Midbrain (tissue), 1 donor: ENCODE results near the gene RPL22.

ENCODE experiments used
- DNase-seq: peaks from one replicate; lab custom pipeline; 2025; lab: John Stamatoyannopoulos, UW

The RPL22 gene

GRCh38 chr1:6172549-6172948 is 26.8 kb downstream of the RPL22 start:
- DNase-seq, result no peak

DNA sequence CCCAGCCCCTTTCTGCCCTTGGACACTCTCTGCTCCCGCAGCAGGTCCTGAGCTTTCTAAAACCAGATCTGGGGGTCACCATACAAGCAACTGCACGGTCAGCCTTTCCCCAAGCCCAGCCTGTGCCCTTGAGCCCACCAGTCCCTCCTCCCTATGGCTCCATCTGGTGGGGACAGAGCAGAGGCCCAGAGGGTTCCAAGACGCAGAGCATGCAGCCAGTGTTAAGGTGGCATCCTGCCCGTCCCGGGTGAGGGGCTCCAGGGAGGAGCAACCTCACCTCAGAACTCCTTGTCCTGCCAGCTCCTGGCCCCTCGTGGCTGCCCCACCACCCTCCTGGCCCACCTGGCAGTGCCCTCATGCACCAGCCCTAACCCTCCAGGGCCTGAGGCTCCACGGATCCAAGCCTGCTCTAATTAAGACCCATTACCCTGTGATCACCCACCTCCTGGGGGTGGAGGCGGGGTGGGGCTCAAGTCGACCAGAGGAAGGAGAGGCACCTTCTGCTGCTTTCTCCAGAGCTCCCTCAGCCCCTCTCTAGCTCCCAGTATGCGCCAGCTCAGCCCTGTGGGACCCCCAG is 27.8 kb downstream of the RPL22 start:
- DNase-seq, result no peak

DNA sequence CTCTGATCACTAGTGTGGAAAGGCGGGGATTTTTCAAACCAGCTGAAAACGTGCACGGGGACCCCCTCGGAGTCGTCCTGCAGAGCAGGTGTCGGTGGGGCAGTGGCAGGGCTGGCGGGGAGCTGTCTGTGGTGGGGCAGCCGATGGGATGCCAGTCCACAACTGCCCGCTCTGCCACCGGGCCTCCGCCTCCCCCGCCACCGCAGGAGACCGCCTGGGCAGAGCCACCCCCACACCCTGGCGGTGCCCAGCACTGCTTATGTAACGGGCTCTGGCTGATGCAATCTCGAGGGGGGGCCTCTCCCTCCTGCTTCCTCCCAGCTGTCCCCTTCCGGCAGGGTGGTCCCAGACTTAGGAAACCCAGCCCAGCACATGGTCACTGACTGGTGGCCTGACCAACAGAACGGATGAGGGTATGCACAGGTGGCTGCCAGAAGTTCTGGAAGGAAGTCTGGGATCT is 28.6 kb downstream of the RPL22 start:
- DNase-seq, result no peak

DNA sequence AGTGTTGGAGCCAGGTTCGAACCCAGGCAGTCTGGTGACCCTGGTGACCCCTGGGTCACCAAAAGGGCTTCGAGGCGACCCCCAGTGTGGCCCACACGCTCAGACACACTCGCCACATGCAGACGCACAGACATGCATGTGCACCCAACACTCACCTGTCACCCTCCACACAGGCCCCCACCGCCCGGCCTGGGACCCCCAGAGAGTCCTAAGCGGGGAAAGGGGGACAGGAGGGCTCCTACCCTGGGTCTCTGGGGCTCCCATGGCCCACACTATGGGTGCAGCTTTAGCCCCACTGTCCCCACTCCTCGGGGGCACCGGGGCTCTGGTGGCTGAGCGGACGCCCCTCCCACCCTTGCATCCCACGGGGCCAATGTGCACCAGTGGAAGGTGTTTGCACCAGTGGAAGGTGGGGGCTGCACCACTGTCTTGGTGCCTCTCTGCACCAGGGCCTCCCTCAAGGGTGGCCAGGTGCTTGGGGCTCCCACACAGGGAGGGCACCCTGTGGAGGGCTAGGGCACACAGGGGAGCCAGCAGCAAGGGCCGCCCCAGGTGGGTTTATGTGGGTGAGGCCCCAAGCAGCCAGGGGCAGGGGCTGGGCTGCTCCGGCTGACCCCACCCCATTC is 29.2 kb downstream of the RPL22 start:
- DNase-seq, result no peak

- DNase-seq, result no peak
These were observed 30.3 kb downstream of the RPL22 start for GRCh38 chr1:6168947-6169586.

DNA sequence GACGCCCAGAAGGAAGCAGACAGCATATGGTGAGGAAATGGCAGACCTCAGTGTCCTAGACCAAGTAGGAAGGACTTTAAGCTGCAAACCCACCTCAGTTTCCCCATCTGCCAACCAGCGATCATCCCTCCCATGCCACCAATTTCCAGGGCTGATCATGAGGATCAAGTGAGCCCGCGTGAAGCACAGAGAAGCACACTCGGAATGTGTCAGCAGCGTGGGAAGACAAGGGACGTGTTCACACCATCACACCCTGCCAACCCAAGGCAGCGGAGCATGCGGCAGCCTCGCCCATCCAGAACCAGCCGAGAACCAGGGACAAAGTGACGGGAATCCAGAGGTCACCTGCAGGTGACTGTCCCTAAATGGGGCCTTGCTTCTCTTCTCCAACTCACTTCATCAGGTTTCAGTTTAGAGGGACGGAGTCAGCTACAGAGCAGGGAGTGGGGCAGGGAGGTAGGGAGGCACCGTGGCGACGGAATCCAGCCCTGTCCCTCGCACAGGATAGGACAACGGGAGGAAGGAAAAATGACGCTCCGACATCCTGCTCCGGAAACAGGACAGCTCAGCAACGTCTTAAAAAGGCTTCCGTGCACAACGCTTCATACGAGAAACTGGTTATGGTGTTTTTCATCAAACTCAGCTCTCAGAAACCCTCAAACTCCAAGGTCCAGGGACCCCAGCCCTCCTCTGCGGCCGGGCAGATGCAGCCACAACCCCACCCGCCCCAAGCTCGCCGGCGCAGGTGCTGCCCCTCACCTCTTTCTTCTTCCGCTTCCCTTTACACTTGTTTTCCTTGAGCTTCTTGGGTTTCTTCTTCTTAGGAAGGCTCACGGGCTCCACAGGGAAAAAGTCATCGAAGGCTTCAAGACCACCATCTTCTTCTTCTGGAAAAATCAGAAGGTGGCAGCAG is 31.7 kb downstream of the RPL22 start:
- no peak for DNase-seq

DNA sequence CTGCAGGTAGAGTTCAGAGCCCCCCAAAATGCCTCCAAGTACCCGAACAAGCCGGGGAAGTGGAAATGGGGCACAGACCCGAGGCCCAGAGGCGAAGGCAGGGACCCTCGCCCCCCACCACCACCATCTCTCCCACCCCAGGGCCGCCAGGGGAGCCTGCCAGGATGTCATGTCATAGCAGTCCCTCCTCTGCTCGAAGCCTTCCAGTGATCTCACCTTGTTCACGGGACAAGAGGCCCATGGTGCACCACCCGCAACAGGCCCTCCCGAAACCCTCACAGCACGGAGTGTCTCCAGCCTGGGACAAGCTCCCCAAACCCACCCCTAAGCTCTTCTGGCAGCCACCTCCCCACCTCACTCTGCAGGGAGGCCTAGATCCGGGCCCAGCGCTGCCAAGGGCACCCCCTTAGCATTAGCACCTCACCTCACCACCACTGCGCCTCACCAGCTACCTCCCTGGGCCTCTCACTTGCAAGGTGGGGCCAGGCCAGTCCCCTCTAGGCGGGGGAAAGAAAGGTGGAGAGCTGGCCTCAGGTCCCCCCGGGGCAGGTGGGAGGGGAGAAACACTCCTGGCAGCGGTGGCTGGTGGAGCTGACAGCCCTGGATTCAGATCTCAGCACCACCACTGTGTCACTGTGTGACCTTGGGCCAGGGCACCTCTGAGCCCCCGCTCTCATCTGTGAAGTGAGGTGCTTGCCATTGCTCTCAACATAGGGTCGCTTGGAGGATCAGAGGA is 32.6 kb downstream of the RPL22 start:
- no peak for DNase-seq

DNA sequence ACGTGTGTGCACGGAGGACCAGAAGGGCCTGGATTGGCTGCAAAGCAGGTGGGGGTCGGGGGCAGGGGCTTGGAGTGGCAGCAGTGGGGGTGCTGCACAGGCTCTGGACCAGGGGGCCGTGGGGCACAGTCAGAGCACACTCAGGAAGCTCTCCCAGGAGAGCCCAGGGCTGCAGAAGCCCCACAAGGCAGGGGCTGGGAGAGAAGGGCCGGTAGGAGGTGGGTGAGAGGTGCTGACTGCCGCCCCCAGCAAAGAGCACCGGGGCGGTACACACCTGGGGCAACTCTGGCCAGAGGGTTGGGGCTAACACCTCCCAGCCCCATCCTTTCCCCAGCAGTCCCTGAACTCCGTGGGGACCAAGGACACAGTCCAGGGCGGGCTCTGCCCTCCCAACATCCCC is 33.2 kb downstream of the RPL22 start:
- DNase-seq, result no peak

DNA sequence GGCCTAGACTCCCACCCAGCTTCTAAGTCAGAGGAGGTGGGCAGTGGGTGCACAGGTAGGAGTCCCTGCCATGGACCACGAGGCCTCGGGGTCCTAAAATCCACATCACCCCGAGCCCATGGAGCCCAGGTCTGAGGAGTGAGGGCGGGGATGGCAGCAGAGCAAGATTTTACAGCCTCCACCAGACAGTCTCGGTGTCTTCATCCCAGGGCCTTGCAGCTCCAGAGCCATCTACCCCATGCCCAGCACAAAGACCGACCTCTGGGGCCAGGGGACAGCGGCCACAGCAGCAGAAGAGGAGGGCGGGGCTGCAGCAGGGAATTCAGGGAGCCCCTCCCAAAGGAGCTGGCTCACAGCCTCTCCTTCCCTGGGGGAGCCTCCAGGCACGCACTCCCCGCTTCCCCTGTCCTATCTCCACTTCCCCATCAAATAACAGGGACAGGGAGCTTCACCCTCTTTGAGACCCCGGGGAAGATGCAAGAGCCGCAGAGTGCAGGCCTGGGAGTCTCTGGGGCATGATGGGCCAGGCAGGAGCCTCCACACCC is 33.9 kb downstream of the RPL22 start:
- DNase-seq, result no peak

DNA sequence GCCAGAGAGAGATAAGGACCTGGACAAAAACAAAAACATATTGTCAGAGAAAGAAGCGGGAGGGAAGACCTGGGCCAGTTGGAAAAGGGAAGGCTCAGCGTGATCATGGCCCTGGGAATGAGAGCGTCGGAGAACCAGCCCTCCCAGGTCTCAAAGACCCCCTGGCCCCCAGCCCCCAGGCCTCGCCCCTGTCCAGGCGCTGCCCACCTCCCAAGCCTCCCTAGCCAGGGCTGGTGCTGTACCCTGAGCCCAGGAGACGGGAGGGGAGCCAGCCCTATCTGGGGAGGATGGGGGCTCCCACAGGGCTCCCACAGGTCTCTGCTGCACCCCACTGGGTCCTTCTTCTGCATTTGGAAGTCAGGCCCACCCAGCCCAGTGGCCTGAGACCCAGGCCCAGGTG is 34.4 kb downstream of the RPL22 start:
- no peak for DNase-seq

DNA sequence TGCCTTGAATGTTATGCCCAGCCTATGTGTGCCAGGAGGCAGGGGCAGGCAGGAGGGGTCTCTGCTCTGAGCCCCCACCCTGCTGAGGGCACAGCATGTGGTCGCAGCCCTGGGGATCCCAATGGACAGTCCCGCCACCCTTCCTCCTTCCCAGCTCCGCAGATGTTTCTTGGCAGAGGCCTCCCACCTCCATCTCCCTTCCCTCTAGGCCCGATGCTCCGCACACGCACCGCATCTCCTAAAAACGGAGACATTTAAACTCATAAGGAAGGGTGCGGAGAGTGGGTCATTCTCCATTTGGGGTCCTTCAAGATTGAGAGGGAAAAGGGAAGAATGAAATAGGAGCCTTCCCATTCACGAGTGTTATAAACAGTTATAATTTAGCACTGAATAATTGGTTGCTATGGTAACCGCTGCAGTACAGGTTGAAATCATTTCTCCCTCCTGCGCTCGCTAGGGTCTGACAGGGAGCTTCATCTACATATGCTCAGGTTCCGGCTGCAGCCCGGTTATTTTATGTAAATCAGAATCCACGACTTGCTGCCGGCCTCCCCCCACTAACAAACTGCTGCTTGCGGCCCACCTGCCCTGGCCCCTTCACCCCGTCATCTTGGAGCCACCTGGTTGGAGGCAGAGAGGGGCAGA is 35.3 kb downstream of the RPL22 start:
- no peak for DNase-seq

- no peak for DNase-seq
These were observed 36.0 kb downstream of the RPL22 start for GRCh38 chr1:6163191-6163972.

- DNase-seq, result no peak
These were observed 36.6 kb downstream of the RPL22 start for GRCh38 chr1:6162773-6163172.

GRCh38 chr1:6162341-6162740 is 37.1 kb downstream of the RPL22 start:
- DNase-seq, result no peak

DNA sequence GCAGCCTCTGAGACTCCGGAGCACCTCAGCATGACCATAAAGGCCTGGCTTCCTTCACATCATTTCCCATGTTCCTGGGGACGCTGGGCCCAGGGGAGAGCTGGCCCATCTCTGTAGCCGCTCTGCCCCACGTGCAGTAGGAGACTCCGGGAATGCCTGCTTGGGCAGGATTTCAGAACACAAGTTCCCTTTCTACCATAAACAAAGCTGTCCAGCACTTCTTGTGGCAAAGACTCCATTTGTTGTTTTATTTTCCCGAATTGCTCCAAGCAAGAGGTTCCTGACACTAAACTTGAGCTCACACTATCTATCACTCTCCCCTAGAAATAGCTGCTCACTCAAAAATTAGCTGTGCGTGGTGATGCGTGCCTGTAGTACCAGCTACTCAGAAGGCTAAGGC is 41.2 kb downstream of the RPL22 start:
- DNase-seq, result no peak

DNA sequence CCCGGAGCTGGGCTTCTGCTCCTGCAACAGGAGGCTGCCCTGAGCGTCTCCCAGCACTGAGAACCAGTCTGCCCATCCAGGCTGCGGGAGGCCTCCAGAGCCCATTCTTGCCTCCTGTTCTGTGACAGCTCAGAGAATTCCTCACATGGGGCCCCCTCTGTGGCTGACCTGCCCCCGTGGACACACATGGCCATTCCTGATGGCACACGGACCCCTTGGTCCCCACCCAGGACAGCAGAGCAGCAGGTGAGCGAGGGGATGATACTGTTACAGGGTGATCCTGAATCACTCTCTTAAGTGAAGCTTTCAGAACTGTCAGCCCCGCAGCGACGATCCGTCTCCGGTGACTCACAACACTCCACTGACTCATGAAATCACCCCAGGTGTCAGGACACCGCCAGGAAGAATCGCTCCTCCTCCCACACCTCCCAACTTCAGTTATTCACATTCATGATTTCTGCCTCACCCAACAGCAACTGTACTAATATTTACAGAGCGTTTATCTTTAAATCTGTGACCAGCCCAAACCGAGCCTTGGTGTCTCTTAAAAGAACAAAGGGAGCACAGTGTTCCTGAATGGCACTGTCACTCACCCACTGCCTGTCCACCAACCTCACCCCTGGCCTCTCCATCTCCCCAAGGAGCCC is 41.7 kb downstream of the RPL22 start:
- DNase-seq, result no peak

- no peak for DNase-seq
These were observed 42.3 kb downstream of the RPL22 start for GRCh38 chr1:6157132-6157527.

- DNase-seq, result no peak
These were observed 44.7 kb downstream of the RPL22 start for GRCh38 chr1:6154525-6155319.

GRCh38 chr1:6152882-6153281 is 46.5 kb downstream of the RPL22 start:
- no peak for DNase-seq
